DOHH2 (cell line): Measurements from ENCODE around the gene HOXB13.

Experiments used
- H3F3A ChIP-seq: fragments of 200-600 bp; sonication (generic), shearing (Covaris generic); 2 replicates; pipeline ENCODE4 v1.6.0; 2016; ENCODE audit warnings: antibody characterized with exemption, mild to moderate bottlenecking; ENCODE audit not compliant: control insufficient read depth, insufficient read depth
- H3K27ac ChIP-seq: fragments of 200-600 bp; sonication (generic); 2 replicates; pipeline ENCODE4 v1.5.1; 2014; ENCODE audit warnings: low read depth, mild to moderate bottlenecking, low read length, moderate library complexity
- H3K27me3 ChIP-seq: fragments of 200-600 bp; sonication (generic); 2 replicates; pipeline ENCODE4 v1.6.1; 2014; ENCODE audit warnings: mild to moderate bottlenecking, low read length, mixed read lengths; ENCODE audit not compliant: control insufficient read depth
- H3K36me3 ChIP-seq: fragments of 200-600 bp; sonication (generic); 2 replicates; pipeline ENCODE4 v1.6.1; 2014; ENCODE audit warnings: mild to moderate bottlenecking, low read length, moderate library complexity, mixed read lengths; ENCODE audit not compliant: control insufficient read depth
- H3K4me1 ChIP-seq: fragments of 200-600 bp; sonication (generic); 2 replicates; pipeline ENCODE4 v1.6.1; 2014; ENCODE audit warnings: mild to moderate bottlenecking, low read length, mixed read lengths; ENCODE audit not compliant: control insufficient read depth
- H3K4me2 ChIP-seq: fragments of 200-600 bp; sonication (generic); 2 replicates; pipeline ENCODE4 v1.6.0; 2014; ENCODE audit warnings: mild to moderate bottlenecking, low read length, moderate library complexity
- H3K4me3 ChIP-seq: fragments of 200-600 bp; sonication (generic); 2 replicates; pipeline ENCODE4 v1.5.1; 2014; ENCODE audit warnings: mild to moderate bottlenecking, low read length, mixed read lengths
- H3K79me2 ChIP-seq: fragments of 200-600 bp; sonication (generic); 2 replicates; pipeline ENCODE4 v1.6.1; 2014; ENCODE audit warnings: mild to moderate bottlenecking, low read length, mixed read lengths; ENCODE audit not compliant: control insufficient read depth
- H3K9me2 ChIP-seq: fragments of 200-600 bp; sonication (generic); replicated peaks from 2 replicates; pipeline ENCODE4 v1.6.1; 2014; ENCODE audit warnings: mild to moderate bottlenecking, low read length, mixed read lengths; ENCODE audit not compliant: control insufficient read depth
- H3K9me3 ChIP-seq: fragments of 200-600 bp; sonication (generic); 2 replicates; pipeline ENCODE4 v1.6.1; 2014; ENCODE audit warnings: antibody characterized with exemption, low read length, mixed read lengths; ENCODE audit not compliant: control insufficient read depth, insufficient read depth
- H4K20me1 ChIP-seq: fragments of 200-600 bp; sonication (generic); 2 replicates; pipeline ENCODE4 v1.6.0; 2014; ENCODE audit warnings: low read depth, mild to moderate bottlenecking, antibody characterized with exemption, low read length, moderate library complexity; ENCODE audit not compliant: control insufficient read depth, insufficient read depth
- CTCF ChIP-seq: fragments of 200-600 bp; sonication (generic); IDR thresholded peaks from one replicate; pipeline ENCODE4 v1.5.1; 2014; ENCODE audit warnings: antibody characterized with exemption, mild to moderate bottlenecking, low read depth, low read length; ENCODE audit not compliant: poor library complexity, severe bottlenecking
- EZH2phosphoT487 ChIP-seq: fragments of 200-600 bp; sonication (generic); IDR thresholded peaks from 2 replicates; pipeline ENCODE4 v1.6.1; 2017; ENCODE audit warnings: borderline replicate concordance, mild to moderate bottlenecking, antibody characterized with exemption, low read length, moderate library complexity, mixed read lengths

Gene HOXB13

GRCh38 chr17:48730240-48730550 is 1.6 kb upstream of the HOXB13 start:
- Histone ChIP-seq H3K36me3 (no peaks in the 10 kb centered on the region), H3K9me3 (no peaks in the 10 kb centered on the region), H3K27me3 (peaks cover 60% of the 10 kb centered on the region), H3K9me2 (no peaks in the 10 kb centered on the region), H3K4me1 (no peaks in the 10 kb centered on the region), H3K4me2 (no peak overlapping the region), H3K79me2 (no peaks in the 10 kb centered on the region), H3F3A (no peaks in the 10 kb centered on the region), H3K27ac (no peak overlapping the region), H3K4me3 (no peak overlapping the region), H4K20me1 (no peaks in the 10 kb centered on the region)
- TF ChIP-seq EZH2phosphoT487, result no peak
- TF ChIP-seq CTCF, result no peak

GRCh38 chr17:48729335-48730239 is 1.0 kb upstream of the HOXB13 start:
- Histone ChIP-seq H3K27ac (no peak overlapping the region), H3K27me3 (peaks cover 60% of the 10 kb centered on the region), H3K79me2 (no peaks in the 10 kb centered on the region), H3K36me3 (no peaks in the 10 kb centered on the region), H3K4me1 (no peaks in the 10 kb centered on the region), H3F3A (no peaks in the 10 kb centered on the region), H3K4me3 (no peak overlapping the region), H3K4me2 (no peak overlapping the region), H3K9me2 (no peaks in the 10 kb centered on the region), H4K20me1 (no peaks in the 10 kb centered on the region), H3K9me3 (no peaks in the 10 kb centered on the region)
- no peak for TF ChIP-seq CTCF
- no peak for TF ChIP-seq EZH2phosphoT487

DNA sequence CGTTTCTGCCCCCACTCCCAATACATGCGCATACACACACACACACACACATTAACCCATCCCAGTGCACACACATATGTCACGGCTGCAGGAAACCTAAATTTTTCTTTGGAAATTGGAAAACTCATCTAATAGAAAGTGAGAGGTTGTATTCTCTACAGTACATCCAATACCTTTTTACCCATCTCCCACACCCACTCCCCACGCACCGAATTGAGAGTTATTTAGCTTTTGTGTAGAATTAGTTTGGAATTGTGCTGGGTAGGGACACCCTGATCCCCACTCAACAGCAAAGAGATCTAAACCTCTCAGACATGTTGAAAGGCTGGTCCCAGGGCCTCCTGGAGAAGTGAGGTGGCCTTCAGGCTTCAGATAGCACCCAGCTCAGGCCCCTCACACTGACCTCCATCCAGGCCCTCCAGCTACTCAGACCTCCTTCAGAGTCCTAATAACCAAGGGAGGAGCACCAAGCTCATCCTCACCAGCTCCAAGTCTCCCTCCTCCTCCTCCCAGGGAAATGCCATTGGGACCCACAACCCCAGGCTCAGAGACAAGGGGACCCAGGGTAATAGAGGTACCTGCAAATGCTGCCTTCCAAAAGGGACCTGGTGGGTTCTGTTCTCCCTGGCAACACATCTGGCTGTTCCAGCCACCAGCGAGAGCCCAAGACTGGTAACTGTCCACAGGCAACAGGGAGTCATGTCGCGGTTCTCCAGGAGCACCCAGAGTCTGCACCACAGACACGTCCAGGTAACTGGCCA is 955 bp downstream of the HOXB13 start:
- no peak overlapping the region for H3K4me2 ChIP-seq
- H3K36me3 ChIP-seq, result no peaks in the 10 kb centered on the region
- H3K4me1 ChIP-seq, result peaks cover 16% of the 10 kb centered on the region
- H3K27ac ChIP-seq, result no peak overlapping the region
- H3K9me3 ChIP-seq, result no peaks in the 10 kb centered on the region
- H3K27me3 ChIP-seq, result peaks cover 77% of the 10 kb centered on the region
- H3F3A ChIP-seq, result no peaks in the 10 kb centered on the region
- H4K20me1 ChIP-seq, result no peaks in the 10 kb centered on the region
- no peaks in the 10 kb centered on the region for H3K9me2 ChIP-seq
- no peak for TF ChIP-seq CTCF
- TF ChIP-seq EZH2phosphoT487, result no peak
- H3K4me3 ChIP-seq, result no peak overlapping the region
- H3K79me2 ChIP-seq, result no peaks in the 10 kb centered on the region
